Transverse colon (tissue), 4 donors: ENCODE measurements around the gene FOXP1. TPM values are rescaled to one million over a fixed set of nuclear protein-coding genes. Genes with fewer than 3 reads are reported as not detected.

Source experiments
- DNase-seq: peaks from one replicate; pipeline ENCODE4 v3.0.0-alpha.2; 2019
- H3K27ac ChIP-seq, 4 donors: fragments of 200-600 bp; sonication (generic); 2 replicates each; pipeline ENCODE4 v1.5.1; 2016 to 2018; ENCODE audit warnings: inconsistent platforms in 4 of 4
- H3K27me3 ChIP-seq: fragments of 200-600 bp; sonication (generic); 2 replicates; pipeline ENCODE4 v1.5.1; 2017; ENCODE audit warnings: inconsistent platforms
- H3K36me3 ChIP-seq, 4 donors: fragments of 200-600 bp; sonication (generic); 2 replicates each; pipeline ENCODE4 v1.5.1; 2017 to 2019; ENCODE audit warnings: inconsistent platforms in 4 of 4
- H3K4me1 ChIP-seq, 4 donors: fragments of 200-600 bp; sonication (generic); 2 replicates each; pipeline ENCODE4 v1.5.1; 2017 to 2020; ENCODE audit warnings: inconsistent platforms in 4 of 4
- H3K4me3 ChIP-seq, 4 donors: fragments of 200-600 bp; sonication (generic); 1 replicate in 1 of 4; 2 replicates in 3 of 4; pipeline versions ENCODE4 v1.5.1 to v1.6.1; 2017 to 2019; ENCODE audit warnings: inconsistent platforms in 4 of 4
- H3K9me3 ChIP-seq, 2 donors: fragments of 200-600 bp; sonication (generic); 2 replicates each; pipeline ENCODE4 v1.5.1; 2017 to 2019; ENCODE audit warnings: inconsistent platforms in 2 of 2
- EP300 ChIP-seq: sonication (generic); formaldehyde crosslinking; IDR thresholded peaks from one replicate; pipeline ENCODE4 v1.6.1; 2017; ENCODE audit warnings: antibody characterized with exemption, low read depth
- POLR2A ChIP-seq: fragments of 450-650 bp; IDR thresholded peaks from one replicate; pipeline ENCODE4 v1.6.1; 2016; ENCODE audit warnings: antibody characterized with exemption, mild to moderate bottlenecking, moderate library complexity
- POLR2AphosphoS5 ChIP-seq, 3 donors: sonication (generic); formaldehyde crosslinking; IDR thresholded peaks; one replicate each; pipeline ENCODE4 v1.6.1; 2016; ENCODE audit warnings: antibody characterized with exemption in 3 of 3
- WGBS, 2 donors: methylation state at CpG; one replicate each; pipeline ENCODE4 v1.1.5; 2018; ENCODE audit warnings: low coverage in 1 of 2; 5-methylcytosine and 5-hydroxymethylcytosine counted together
- in situ Hi-C, 4 donors: fragments of 200-750 bp; cut with MboI; loops; one replicate each; pipeline versions ENCODE4 v1.15.0 to v1.15.1; 2017; ENCODE audit warnings: low sequenced_read_pairs in 3 of 4, low pct_ligation_motif_present in 1 of 4, low pct_unique_long_range_greater_than_20kb in 1 of 4
- intact Hi-C: fragments of 100-400 bp; cut with DNase I; formaldehyde crosslinking; loops from one replicate; pipeline ENCODE4 v1.15.1; 2023; ENCODE audit warnings: low total_unique reads
- total RNA-seq, 4 donors: library from RNA; depleted of rRNA; stranded (reverse); fragments of >200 nt; gene quantifications; one replicate each; pipeline ENCODE4 v1.1.0, GENCODE V29; 2016
- TF ChIP-seq, protein P1 (sequence below), 5 experiments: fragments of 200-600 bp in 3 of 5; fragments of 450-650 bp in 2 of 5; sonication (generic) in 3 of 5; IDR thresholded peaks; 1 replicate in 2 of 5; 2 replicates in 3 of 5; pipeline ENCODE4 v1.5.1; 2016 to 2017; ENCODE audit warnings: antibody characterized with exemption in 5 of 5, inconsistent platforms in 3 of 5, mild to moderate bottlenecking in 2 of 5, moderate library complexity in 1 of 5

FOXP1 gene
- total RNA-seq, 4 donors from 2014 or later: 102 to 260 (median 150) TPM

DNA sequence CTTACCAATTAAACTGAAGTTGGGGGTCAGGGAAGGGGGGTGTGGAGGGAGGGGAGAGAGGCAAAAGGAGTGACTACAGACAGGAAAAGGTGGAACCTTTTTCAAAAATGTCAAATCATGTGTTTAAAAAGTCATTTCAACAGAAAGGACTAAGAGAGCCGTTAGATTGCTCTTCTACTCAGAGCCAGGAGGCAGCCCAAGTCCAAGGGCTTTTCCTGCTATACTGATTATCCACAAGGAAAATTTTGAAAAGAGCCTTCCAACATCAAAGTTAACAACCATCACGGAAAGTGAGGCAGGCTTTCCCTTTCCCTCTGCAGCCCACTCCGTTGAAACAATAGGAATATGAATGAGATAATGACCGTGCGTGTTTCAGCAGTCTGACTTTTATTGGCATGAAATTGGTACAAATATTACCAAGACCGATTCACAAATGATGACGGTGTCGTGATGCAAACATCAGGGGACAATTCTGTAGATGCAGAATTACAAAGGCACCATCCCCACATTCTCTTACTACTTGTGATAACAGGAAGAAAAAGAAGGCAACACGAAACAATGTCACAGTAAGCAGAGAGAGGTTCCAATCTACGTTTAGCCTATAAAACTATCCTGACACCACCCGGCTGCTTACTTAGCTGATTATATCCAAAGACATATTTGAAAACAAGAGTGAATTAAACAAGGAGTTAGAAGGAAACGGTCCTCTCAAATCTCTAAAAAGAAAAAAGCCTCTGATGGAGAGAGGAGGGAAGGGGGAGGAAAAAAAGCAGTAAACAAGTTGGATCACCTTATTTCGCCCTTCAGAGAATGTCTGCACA, 453.7 kb downstream of the FOXP1 start:
- Histone ChIP-seq H3K4me1 (peaks cover 31 to 89% (median 56%) of the 10 kb centered on the region in 4 donors), H3K4me3 (peak overlapping the region; percentile 21 to 64 (median 45)), H3K9me3 (no peaks in the 10 kb centered on the region), H3K36me3 (no peaks in the 10 kb centered on the region), H3K27me3 (no peaks in the 10 kb centered on the region), H3K27ac (peak overlapping the region; percentile 86 to 94 (median 93))
- peak in 1 of 3 donors; percentile 47 for TF ChIP-seq POLR2AphosphoS5 (IDR thresholded peaks at IDR 0.05)
- peak; percentile 6 for TF ChIP-seq POLR2A
- TF ChIP-seq EP300: no peak
- in situ Hi-C loops (loop anchor here in 1 of 4 donors (10.0 kb wide), 1 partner anchor 455 kb away; the partner anchor contains the start of gene FOXP1), intact Hi-C loops (loop anchor here (10.0 kb wide), 3 partner anchors 115 to 455 kb away; partner anchors contain the start of gene FOXP1)
- no peak for DNase-seq
- WGBS, 2 donors: 0 to 1% methylated on average over 11 to 13 of the region's 13 CpGs

DNA sequence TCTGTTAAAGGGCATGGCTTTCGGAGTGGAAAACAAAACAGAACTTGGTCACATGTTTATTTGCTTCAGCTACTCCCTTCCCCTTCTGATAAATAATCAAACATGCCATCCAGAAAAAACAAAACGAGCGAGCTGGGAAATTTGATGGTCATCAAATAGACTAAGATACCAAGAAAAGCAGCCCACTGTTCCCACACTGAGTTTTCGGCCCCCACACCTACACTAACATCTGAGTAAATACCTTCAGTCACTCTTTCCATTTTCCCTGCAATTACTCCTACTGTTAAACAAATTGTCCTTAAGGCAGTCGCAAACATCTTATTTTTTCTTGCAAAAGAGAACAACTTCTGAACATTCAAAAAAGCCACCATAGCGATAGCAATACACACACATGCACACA, 454.6 kb downstream of the FOXP1 start:
- Histone ChIP-seq H3K4me3 (peak overlapping the region; percentile 21 to 64 (median 45)), H3K9me3 (no peaks in the 10 kb centered on the region), H3K27me3 (no peaks in the 10 kb centered on the region), H3K36me3 (no peaks in the 10 kb centered on the region), H3K27ac (peak overlapping the region; percentile 86 to 94 (median 93)), H3K4me1 (peaks cover 34 to 89% (median 47%) of the 10 kb centered on the region in 4 donors)
- in situ Hi-C loops: loop anchor here in 1 of 4 donors (10.0 kb wide), 1 partner anchor 456 kb away; the partner anchor contains the start of gene FOXP1
- intact Hi-C loops: no loop called here
- DNase-seq: no peak
- TF ChIP-seq, protein P1, sequence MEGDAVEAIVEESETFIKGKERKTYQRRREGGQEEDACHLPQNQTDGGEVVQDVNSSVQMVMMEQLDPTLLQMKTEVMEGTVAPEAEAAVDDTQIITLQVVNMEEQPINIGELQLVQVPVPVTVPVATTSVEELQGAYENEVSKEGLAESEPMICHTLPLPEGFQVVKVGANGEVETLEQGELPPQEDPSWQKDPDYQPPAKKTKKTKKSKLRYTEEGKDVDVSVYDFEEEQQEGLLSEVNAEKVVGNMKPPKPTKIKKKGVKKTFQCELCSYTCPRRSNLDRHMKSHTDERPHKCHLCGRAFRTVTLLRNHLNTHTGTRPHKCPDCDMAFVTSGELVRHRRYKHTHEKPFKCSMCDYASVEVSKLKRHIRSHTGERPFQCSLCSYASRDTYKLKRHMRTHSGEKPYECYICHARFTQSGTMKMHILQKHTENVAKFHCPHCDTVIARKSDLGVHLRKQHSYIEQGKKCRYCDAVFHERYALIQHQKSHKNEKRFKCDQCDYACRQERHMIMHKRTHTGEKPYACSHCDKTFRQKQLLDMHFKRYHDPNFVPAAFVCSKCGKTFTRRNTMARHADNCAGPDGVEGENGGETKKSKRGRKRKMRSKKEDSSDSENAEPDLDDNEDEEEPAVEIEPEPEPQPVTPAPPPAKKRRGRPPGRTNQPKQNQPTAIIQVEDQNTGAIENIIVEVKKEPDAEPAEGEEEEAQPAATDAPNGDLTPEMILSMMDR (IDR thresholded peaks at IDR 0.05): no peak
- TF ChIP-seq EP300: no peak
- no peak for TF ChIP-seq POLR2AphosphoS5 (IDR thresholded peaks at IDR 0.05)
- no peak for TF ChIP-seq POLR2A
- 7 to 8% methylated on average over 6 of the region's 6 CpGs for WGBS, 2 donors

DNA sequence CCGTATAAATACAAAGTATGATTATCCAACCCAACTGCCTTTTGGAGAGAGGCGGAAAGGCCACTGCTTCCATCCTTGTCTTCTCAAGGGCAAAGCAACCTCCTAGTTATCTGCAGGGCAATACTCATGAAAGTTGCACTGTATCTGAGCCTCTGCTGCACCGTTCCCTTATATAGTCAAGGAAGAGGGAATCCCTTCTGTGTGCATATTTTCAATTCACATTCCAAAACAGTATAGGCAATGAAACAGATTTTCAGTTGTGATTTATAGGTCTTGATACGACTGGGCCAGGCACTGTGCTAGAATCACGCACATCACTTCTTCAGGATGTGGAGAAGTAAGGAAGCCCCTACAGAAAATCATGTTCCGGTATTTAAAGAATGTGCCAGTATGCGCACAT, 455.7 kb downstream of the FOXP1 start:
- Histone ChIP-seq H3K27me3 (no peaks in the 10 kb centered on the region), H3K4me1 (peaks cover 29 to 89% (median 44%) of the 10 kb centered on the region in 4 donors), H3K36me3 (no peaks in the 10 kb centered on the region), H3K27ac (peak overlapping the region; percentile 86 to 94 (median 93)), H3K9me3 (no peaks in the 10 kb centered on the region), H3K4me3 (peak overlapping the region in 3 of 4 donors; percentile 45 to 64 (median 45))
- TF ChIP-seq POLR2AphosphoS5 (IDR thresholded peaks at IDR 0.05) (no peak), POLR2A (no peak), EP300 (no peak)
- TF ChIP-seq, protein P1 (IDR thresholded peaks at IDR 0.05): no peak
- in situ Hi-C loops (loop anchor here in 1 of 4 donors (10.0 kb wide), 1 partner anchor 457 kb away; the partner anchor contains the start of gene FOXP1), intact Hi-C loops (no loop called here)
- 39 to 43% methylated on average over 5 to 7 of the region's 7 CpGs for WGBS, 2 donors
- DNase-seq: no peak

DNA sequence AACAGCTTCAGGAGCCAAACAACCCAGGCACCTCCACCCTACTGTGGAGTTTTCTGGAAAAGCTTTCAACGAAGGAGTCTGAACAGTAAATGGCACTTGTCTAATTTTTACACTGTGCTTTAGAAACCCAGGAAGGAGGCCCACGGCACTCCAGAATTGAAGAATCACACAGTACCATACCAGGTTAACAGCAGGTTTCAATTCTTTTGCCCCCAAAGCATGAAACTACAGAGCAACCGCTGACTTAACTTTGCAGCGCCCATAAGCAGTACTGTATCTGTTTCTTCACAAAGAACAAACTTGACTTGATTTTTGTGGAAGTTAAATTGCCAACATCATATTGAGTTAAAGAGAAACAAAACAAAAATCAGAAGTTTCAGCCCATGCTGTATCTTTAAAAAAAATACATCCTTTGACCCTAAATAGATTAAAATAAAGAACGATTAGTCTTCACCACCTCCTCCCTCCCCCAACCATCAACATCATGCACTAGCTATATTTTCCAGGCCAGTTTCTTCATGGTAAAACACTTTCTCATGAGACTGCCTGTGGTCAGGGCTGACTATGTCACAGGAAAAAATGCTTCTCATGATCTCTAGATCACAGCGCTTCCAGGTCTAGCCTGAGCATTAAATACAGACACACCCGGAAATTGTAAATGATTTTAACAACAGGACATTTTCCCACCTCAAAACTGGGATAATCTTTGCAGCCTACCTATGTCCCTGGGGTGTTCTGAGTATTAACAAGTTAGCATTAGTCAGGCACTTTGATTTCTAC, 456.3 kb downstream of the FOXP1 start:
- in situ Hi-C loops (loop anchor here in 1 of 4 donors (10.0 kb wide), 1 partner anchor 458 kb away; the partner anchor contains the start of gene FOXP1), intact Hi-C loops (no loop called here)
- Histone ChIP-seq H3K4me3 (peak overlapping the region in 3 of 4 donors; percentile 45 to 64 (median 45)), H3K27ac (peak overlapping the region; percentile 86 to 94 (median 93)), H3K9me3 (no peaks in the 10 kb centered on the region), H3K27me3 (no peaks in the 10 kb centered on the region), H3K36me3 (no peaks in the 10 kb centered on the region), H3K4me1 (peaks cover 23 to 83% (median 38%) of the 10 kb centered on the region in 4 donors)
- WGBS, 2 donors: 24 to 28% methylated on average over 5 to 7 of the region's 7 CpGs
- TF ChIP-seq, protein P1 (IDR thresholded peaks at IDR 0.05): no peak
- TF ChIP-seq EP300 (no peak), POLR2A (no peak), POLR2AphosphoS5 (IDR thresholded peaks at IDR 0.05) (no peak)
- no peak for DNase-seq
